Liver (tissue), 9 donors: ENCODE data around the gene MLX. TPM values are rescaled to one million over a fixed set of nuclear protein-coding genes. Genes with fewer than 3 reads are reported as not detected.

Experiments
- DNase-seq: peaks from one replicate; pipeline ENCODE4 v3.0.0-alpha.2; 2017; ENCODE audit warnings: low spot score
- H3K27ac ChIP-seq, 2 donors: one replicate each; pipeline ENCODE4 v1.7.0; 2013; ENCODE audit warnings: inconsistent platforms in 2 of 2, low read length in 2 of 2, control low read depth in 1 of 2, low read depth in 1 of 2, mild to moderate bottlenecking in 1 of 2
- H3K27me3 ChIP-seq, 4 donors: one replicate each; pipeline versions ENCODE4 v1.6.1 to v1.7.0; 2013; ENCODE audit warnings: low read length in 3 of 4, inconsistent platforms in 1 of 4, mild to moderate bottlenecking in 1 of 4, moderate library complexity in 1 of 4; ENCODE audit not compliant: control insufficient read depth in 4 of 4, insufficient read depth in 4 of 4
- H3K36me3 ChIP-seq, 4 donors: one replicate each; pipeline versions ENCODE4 v1.6.1 to v1.7.0; 2013; ENCODE audit warnings: low read length in 3 of 4, mild to moderate bottlenecking in 3 of 4, low read depth in 1 of 4, moderate library complexity in 1 of 4; ENCODE audit not compliant: control insufficient read depth in 4 of 4, insufficient read depth in 3 of 4
- H3K4me1 ChIP-seq, 4 donors: one replicate each; pipeline versions ENCODE4 v1.6.1 to v1.7.0; 2013; ENCODE audit warnings: low read length in 3 of 4, mild to moderate bottlenecking in 3 of 4, moderate library complexity in 1 of 4; ENCODE audit not compliant: control insufficient read depth in 4 of 4, insufficient read depth in 4 of 4
- H3K4me3 ChIP-seq, 3 donors: one replicate each; pipeline versions ENCODE4 v1.6.1 to v1.7.0; 2013; ENCODE audit warnings: low read length in 3 of 3, control low read depth in 1 of 3, low read depth in 1 of 3, mild to moderate bottlenecking in 1 of 3
- H3K9ac ChIP-seq, 2 donors: one replicate each; pipeline ENCODE4 v1.7.0; 2013; ENCODE audit warnings: low read length in 2 of 2, mild to moderate bottlenecking in 2 of 2, moderate library complexity in 2 of 2, control low read depth in 1 of 2, low read depth in 1 of 2
- H3K9me3 ChIP-seq, 4 donors: one replicate each; pipeline versions ENCODE4 v1.6.1 to v1.7.0; 2013; ENCODE audit warnings: low read length in 3 of 4; ENCODE audit not compliant: control insufficient read depth in 4 of 4
- EGR1 ChIP-seq, 2 donors: IDR thresholded peaks; 2 replicates each; pipeline ENCODE4 v1.6.1; 2016 to 2018; ENCODE audit warnings: antibody characterized with exemption in 2 of 2, low read depth in 2 of 2
- FOXA1 ChIP-seq: IDR thresholded peaks from 2 replicates; pipeline ENCODE4 v1.6.1; 2016; ENCODE audit warnings: antibody characterized with exemption
- FOXA2 ChIP-seq: IDR thresholded peaks from 2 replicates; pipeline ENCODE4 v1.6.1; 2016; ENCODE audit warnings: antibody characterized with exemption
- GABPA ChIP-seq, 2 donors: IDR thresholded peaks in 1 of 2; conservative IDR thresholded peaks in 1 of 2; 2 replicates each; pipeline ENCODE4 v1.6.1; 2016; ENCODE audit warnings: antibody characterized with exemption in 2 of 2, mild to moderate bottlenecking in 1 of 2, moderate library complexity in 1 of 2
- HNF4A ChIP-seq, 2 donors: conservative IDR thresholded peaks; 2 replicates each; pipeline ENCODE4 v1.6.1; 2016; ENCODE audit warnings: antibody characterized with exemption in 2 of 2, mild to moderate bottlenecking in 2 of 2
- HNF4G ChIP-seq: IDR thresholded peaks from 2 replicates; pipeline ENCODE4 v1.6.1; 2016; ENCODE audit warnings: antibody characterized with exemption
- JUND ChIP-seq, 2 donors: IDR thresholded peaks; 2 replicates each; pipeline ENCODE4 v1.6.1; 2016; ENCODE audit warnings: antibody characterized with exemption in 2 of 2
- NR2F2 ChIP-seq: IDR thresholded peaks from 2 replicates; pipeline ENCODE4 v1.6.1; 2016; ENCODE audit warnings: antibody characterized with exemption
- RAD21 ChIP-seq, 2 donors: IDR thresholded peaks; 2 replicates each; pipeline ENCODE4 v1.6.1; 2016; ENCODE audit warnings: antibody characterized with exemption in 2 of 2, mild to moderate bottlenecking in 2 of 2
- SP1 ChIP-seq: IDR thresholded peaks from 2 replicates; pipeline ENCODE4 v1.6.1; 2018; ENCODE audit warnings: antibody characterized with exemption, mild to moderate bottlenecking
- TAF1 ChIP-seq: conservative IDR thresholded peaks from 2 replicates; pipeline ENCODE4 v1.6.1; 2016; ENCODE audit warnings: antibody characterized with exemption, mild to moderate bottlenecking
- YY1 ChIP-seq: IDR thresholded peaks from 2 replicates; pipeline ENCODE4 v1.6.1; 2016; ENCODE audit warnings: antibody characterized with exemption, mild to moderate bottlenecking
- WGBS: extraction: QIAGEN DNeasy Blood & Tissue Kit; methylation state at CpG from one replicate; pipeline ENCODE4 v1.1.7; 2013; 5-methylcytosine and 5-hydroxymethylcytosine counted together
- polyA plus RNA-seq, 2 donors: library from polyadenylated mRNA; stranded (reverse) in 1 of 2; unstranded in 1 of 2; fragments of 200-250 nt in 1 of 2; fragments of >200 nt in 1 of 2; fragmentation: Nextera tagmentation in 1 of 2; extraction: Ambion mirVana in 1 of 2; gene quantifications; one replicate each; pipeline versions ENCODE4 v1.2.1 to v1.2.3, GENCODE V29; 2013 to 2015
- total RNA-seq, 2 donors: library from RNA; depleted of rRNA; stranded (reverse); fragments of >200 nt; gene quantifications; one replicate each; pipeline ENCODE4 v1.2.3, GENCODE V29; 2014
- TF ChIP-seq, protein P1 (sequence below): IDR thresholded peaks from 2 replicates; pipeline ENCODE4 v1.6.1; 2016; ENCODE audit warnings: antibody characterized with exemption, mild to moderate bottlenecking
- TF ChIP-seq, protein P2 (sequence below): IDR thresholded peaks from 2 replicates; pipeline ENCODE4 v1.6.1; 2016; ENCODE audit warnings: antibody characterized with exemption
- TF ChIP-seq, protein P3 (sequence below): IDR thresholded peaks from 2 replicates; pipeline ENCODE4 v1.6.1; 2016; ENCODE audit warnings: antibody characterized with exemption
- TF ChIP-seq, protein P4 (sequence below): fragments of 150-350 bp; IDR thresholded peaks from 2 replicates; pipeline ENCODE4 v1.5.1; 2017; ENCODE audit warnings: improper control_type of control experiment, low read depth, low read length; ENCODE audit not compliant: missing input control
- TF ChIP-seq, protein P5 (sequence below): IDR thresholded peaks from 2 replicates; pipeline ENCODE4 v1.6.1; 2016; ENCODE audit warnings: antibody characterized with exemption
- donor health status: healthy.
- donor health status: healthy.
- donor health status: healthy.
- donor health status: healthy.
- donor health status: healthy.

Gene MLX
- total and polyA plus RNA-seq, 4 donors = 19.4 to 40.0 (median 32.1) TPM

DNA sequence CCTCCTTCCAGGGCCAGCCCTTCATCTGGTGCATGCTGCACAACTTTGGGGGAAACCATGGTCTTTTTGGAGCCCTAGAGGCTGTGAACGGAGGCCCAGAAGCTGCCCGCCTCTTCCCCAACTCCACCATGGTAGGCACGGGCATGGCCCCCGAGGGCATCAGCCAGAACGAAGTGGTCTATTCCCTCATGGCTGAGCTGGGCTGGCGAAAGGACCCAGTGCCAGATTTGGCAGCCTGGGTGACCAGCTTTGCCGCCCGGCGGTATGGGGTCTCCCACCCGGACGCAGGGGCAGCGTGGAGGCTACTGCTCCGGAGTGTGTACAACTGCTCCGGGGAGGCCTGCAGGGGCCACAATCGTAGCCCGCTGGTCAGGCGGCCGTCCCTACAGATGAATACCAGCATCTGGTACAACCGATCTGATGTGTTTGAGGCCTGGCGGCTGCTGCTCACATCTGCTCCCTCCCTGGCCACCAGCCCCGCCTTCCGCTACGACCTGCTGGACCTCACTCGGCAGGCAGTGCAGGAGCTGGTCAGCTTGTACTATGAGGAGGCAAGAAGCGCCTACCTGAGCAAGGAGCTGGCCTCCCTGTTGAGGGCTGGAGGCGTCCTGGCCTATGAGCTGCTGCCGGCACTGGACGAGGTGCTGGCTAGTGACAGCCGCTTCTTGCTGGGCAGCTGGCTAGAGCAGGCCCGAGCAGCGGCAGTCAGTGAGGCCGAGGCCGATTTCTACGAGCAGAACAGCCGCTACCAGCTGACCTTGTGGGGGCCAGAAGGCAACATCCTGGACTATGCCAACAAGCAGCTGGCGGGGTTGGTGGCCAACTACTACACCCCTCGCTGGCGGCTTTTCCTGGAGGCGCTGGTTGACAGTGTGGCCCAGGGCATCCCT is 23.5 kb upstream of the MLX start:
- no peaks in the 10 kb centered on the region for H3K27me3 ChIP-seq
- no peak overlapping the region for H3K9ac ChIP-seq
- WGBS = 94% methylated on average over 39 of the region's 39 CpGs
- H3K9me3 ChIP-seq = no peaks in the 10 kb centered on the region
- DNase-seq = no peak
- H3K36me3 ChIP-seq = peaks cover 6 to 20% (median 12%) of the 10 kb centered on the region in 4 donors
- peak overlapping the region; percentile 80 to 85 for H3K27ac ChIP-seq
- TF ChIP-seq, protein P1, sequence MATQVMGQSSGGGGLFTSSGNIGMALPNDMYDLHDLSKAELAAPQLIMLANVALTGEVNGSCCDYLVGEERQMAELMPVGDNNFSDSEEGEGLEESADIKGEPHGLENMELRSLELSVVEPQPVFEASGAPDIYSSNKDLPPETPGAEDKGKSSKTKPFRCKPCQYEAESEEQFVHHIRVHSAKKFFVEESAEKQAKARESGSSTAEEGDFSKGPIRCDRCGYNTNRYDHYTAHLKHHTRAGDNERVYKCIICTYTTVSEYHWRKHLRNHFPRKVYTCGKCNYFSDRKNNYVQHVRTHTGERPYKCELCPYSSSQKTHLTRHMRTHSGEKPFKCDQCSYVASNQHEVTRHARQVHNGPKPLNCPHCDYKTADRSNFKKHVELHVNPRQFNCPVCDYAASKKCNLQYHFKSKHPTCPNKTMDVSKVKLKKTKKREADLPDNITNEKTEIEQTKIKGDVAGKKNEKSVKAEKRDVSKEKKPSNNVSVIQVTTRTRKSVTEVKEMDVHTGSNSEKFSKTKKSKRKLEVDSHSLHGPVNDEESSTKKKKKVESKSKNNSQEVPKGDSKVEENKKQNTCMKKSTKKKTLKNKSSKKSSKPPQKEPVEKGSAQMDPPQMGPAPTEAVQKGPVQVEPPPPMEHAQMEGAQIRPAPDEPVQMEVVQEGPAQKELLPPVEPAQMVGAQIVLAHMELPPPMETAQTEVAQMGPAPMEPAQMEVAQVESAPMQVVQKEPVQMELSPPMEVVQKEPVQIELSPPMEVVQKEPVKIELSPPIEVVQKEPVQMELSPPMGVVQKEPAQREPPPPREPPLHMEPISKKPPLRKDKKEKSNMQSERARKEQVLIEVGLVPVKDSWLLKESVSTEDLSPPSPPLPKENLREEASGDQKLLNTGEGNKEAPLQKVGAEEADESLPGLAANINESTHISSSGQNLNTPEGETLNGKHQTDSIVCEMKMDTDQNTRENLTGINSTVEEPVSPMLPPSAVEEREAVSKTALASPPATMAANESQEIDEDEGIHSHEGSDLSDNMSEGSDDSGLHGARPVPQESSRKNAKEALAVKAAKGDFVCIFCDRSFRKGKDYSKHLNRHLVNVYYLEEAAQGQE = no peak
- TF ChIP-seq, protein P2, sequence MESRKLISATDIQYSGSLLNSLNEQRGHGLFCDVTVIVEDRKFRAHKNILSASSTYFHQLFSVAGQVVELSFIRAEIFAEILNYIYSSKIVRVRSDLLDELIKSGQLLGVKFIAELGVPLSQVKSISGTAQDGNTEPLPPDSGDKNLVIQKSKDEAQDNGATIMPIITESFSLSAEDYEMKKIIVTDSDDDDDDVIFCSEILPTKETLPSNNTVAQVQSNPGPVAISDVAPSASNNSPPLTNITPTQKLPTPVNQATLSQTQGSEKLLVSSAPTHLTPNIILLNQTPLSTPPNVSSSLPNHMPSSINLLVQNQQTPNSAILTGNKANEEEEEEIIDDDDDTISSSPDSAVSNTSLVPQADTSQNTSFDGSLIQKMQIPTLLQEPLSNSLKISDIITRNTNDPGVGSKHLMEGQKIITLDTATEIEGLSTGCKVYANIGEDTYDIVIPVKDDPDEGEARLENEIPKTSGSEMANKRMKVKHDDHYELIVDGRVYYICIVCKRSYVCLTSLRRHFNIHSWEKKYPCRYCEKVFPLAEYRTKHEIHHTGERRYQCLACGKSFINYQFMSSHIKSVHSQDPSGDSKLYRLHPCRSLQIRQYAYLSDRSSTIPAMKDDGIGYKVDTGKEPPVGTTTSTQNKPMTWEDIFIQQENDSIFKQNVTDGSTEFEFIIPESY = no peak
- TF ChIP-seq, protein P3, sequence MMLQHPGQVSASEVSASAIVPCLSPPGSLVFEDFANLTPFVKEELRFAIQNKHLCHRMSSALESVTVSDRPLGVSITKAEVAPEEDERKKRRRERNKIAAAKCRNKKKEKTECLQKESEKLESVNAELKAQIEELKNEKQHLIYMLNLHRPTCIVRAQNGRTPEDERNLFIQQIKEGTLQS = no peak
- TF ChIP-seq JUND (IDR thresholded peaks at IDR 0.05) (no peak), NR2F2 (no peak), HNF4A (conservative IDR thresholded peaks at IDR 0.05) (no peak), EGR1 (IDR thresholded peaks at IDR 0.05; ENCODE audit: low read depth in 2 of 2) (no peak), FOXA2 (no peak), TAF1 (no peak), YY1 (no peak), GABPA (IDR thresholded peaks at IDR 0.05 in 1 of 2, conservative IDR thresholded peaks at IDR 0.05 in 1 of 2) (no peak), HNF4G (no peak), FOXA1 (no peak), RAD21 (IDR thresholded peaks at IDR 0.05) (no peak), SP1 (no peak)
- TF ChIP-seq, protein P4, sequence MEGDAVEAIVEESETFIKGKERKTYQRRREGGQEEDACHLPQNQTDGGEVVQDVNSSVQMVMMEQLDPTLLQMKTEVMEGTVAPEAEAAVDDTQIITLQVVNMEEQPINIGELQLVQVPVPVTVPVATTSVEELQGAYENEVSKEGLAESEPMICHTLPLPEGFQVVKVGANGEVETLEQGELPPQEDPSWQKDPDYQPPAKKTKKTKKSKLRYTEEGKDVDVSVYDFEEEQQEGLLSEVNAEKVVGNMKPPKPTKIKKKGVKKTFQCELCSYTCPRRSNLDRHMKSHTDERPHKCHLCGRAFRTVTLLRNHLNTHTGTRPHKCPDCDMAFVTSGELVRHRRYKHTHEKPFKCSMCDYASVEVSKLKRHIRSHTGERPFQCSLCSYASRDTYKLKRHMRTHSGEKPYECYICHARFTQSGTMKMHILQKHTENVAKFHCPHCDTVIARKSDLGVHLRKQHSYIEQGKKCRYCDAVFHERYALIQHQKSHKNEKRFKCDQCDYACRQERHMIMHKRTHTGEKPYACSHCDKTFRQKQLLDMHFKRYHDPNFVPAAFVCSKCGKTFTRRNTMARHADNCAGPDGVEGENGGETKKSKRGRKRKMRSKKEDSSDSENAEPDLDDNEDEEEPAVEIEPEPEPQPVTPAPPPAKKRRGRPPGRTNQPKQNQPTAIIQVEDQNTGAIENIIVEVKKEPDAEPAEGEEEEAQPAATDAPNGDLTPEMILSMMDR = no peak
- TF ChIP-seq, protein P5, sequence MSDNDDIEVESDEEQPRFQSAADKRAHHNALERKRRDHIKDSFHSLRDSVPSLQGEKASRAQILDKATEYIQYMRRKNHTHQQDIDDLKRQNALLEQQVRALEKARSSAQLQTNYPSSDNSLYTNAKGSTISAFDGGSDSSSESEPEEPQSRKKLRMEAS = no peak
- H3K4me3 ChIP-seq = no peak overlapping the region
- peaks cover 7 to 29% (median 24%) of the 10 kb centered on the region in 4 donors for H3K4me1 ChIP-seq
